Progenitor cell of endocrine pancreas (in vitro differentiated cells): ENCODE measurements around the gene ADAMTS10. TPM values are rescaled to one million over a fixed set of nuclear protein-coding genes. Genes with fewer than 3 reads are reported as not detected.
A peak's percentile ranks its signal among the peaks of the same experiment; 100 is the strongest.

ENCODE experiments used
- DNase-seq: peaks from one replicate; pipeline ENCODE4 v3.0.0; 2021; ENCODE audit warnings: low spot score; ENCODE audit not compliant: unreplicated experiment
- H3K27ac Mint-ChIP-seq: 2 replicates; pipeline ENCODE4 v1.8.0; 2021; ENCODE audit warnings: mild to moderate bottlenecking, moderate library complexity, mixed read lengths
- H3K27me3 Mint-ChIP-seq: 2 replicates; pipeline ENCODE4 v1.8.0; 2021; ENCODE audit warnings: mixed read lengths
- H3K36me3 Mint-ChIP-seq: 2 replicates; pipeline ENCODE4 v1.8.0; 2022; ENCODE audit warnings: mixed read lengths; ENCODE audit not compliant: insufficient read depth
- H3K4me1 Mint-ChIP-seq: 2 replicates; pipeline ENCODE4 v1.8.0; 2021; ENCODE audit warnings: low read depth, mixed read lengths
- H3K4me3 Mint-ChIP-seq: 2 replicates; pipeline ENCODE4 v1.8.0; 2021; ENCODE audit warnings: low read depth, mild to moderate bottlenecking, moderate library complexity, mixed read lengths
- H3K9me3 Mint-ChIP-seq: 2 replicates; pipeline ENCODE4 v1.8.0; 2021; ENCODE audit warnings: low read depth, mixed read lengths
- CTCF ChIP-seq: fragments of 200-600 bp; sonication (generic); IDR thresholded peaks from one replicate; pipeline ENCODE4 v1.5.0; 2021; ENCODE audit warnings: antibody characterized with exemption, mild to moderate bottlenecking; ENCODE audit not compliant: unreplicated experiment
- total RNA-seq: library from RNA; stranded (reverse); gene quantifications from 2 replicates; pipeline ENCODE4 v1.2.1, GENCODE V29; 2021

ADAMTS10 gene
- total RNA-seq, 1 donor from 2014 or later: 53.0 TPM

GRCh38 chr19:8580710-8581281, 29.7 kb downstream of the ADAMTS10 start:
- Mint-ChIP-seq H3K4me3 (no peak overlapping the region), H3K36me3 (no peaks in the 10 kb centered on the region), H3K27me3 (peaks cover 24% of the 10 kb centered on the region), H3K27ac (no peak overlapping the region), H3K9me3 (no peaks in the 10 kb centered on the region), H3K4me1 (no peaks in the 10 kb centered on the region)
- TF ChIP-seq CTCF: peak; percentile 100
- DNase-seq: peak; percentile 76

GRCh38 chr19:8578642-8579265, 31.8 kb downstream of the ADAMTS10 start:
- peak; percentile 65 for DNase-seq
- Mint-ChIP-seq H3K9me3 (no peaks in the 10 kb centered on the region), H3K36me3 (no peaks in the 10 kb centered on the region), H3K27me3 (peaks cover 28% of the 10 kb centered on the region), H3K27ac (no peak overlapping the region), H3K4me3 (no peak overlapping the region), H3K4me1 (no peaks in the 10 kb centered on the region)
- TF ChIP-seq CTCF: peak; percentile 96

GRCh38 chr19:8577741-8578140, 32.8 kb downstream of the ADAMTS10 start:
- TF ChIP-seq CTCF: no peak
- Mint-ChIP-seq H3K27me3 (peaks cover 29% of the 10 kb centered on the region), H3K27ac (no peak overlapping the region), H3K4me1 (no peaks in the 10 kb centered on the region), H3K36me3 (no peaks in the 10 kb centered on the region), H3K4me3 (no peak overlapping the region), H3K9me3 (no peaks in the 10 kb centered on the region)
- DNase-seq: no peak

GRCh38 chr19:8577247-8577646, 33.3 kb downstream of the ADAMTS10 start, which contains the start of gene MYO1F:
TSS of gene MYO1F (minus strand) at chr19:8577442. CDS start at chr19:8577309, 133 bp downstream.
- no peaks in the 10 kb centered on the region for H3K36me3 Mint-ChIP-seq
- no peak for DNase-seq
- no peak for TF ChIP-seq CTCF
- no peak within 1 kb of the TSS for H3K4me3 Mint-ChIP-seq
- no peaks in the 10 kb centered on the region for H3K4me1 Mint-ChIP-seq
- peaks cover 29% of the 10 kb centered on the region for H3K27me3 Mint-ChIP-seq
- H3K27ac Mint-ChIP-seq: no peak within 1 kb of the TSS
- H3K9me3 Mint-ChIP-seq: no peaks in the 10 kb centered on the region

GRCh38 chr19:8576273-8576993, 34.1 kb downstream of the ADAMTS10 start:
- Mint-ChIP-seq H3K9me3 (no peaks in the 10 kb centered on the region), H3K36me3 (no peaks in the 10 kb centered on the region), H3K27ac (no peak overlapping the region), H3K27me3 (peaks cover 29% of the 10 kb centered on the region), H3K4me1 (no peaks in the 10 kb centered on the region), H3K4me3 (no peak overlapping the region)
- DNase-seq: no peak
- TF ChIP-seq CTCF: no peak
